Smooth muscle cell of the brain vasculature (primary cell): ENCODE results near the gene PPHLN1.

ENCODE experiments used
- DNase-seq: peaks from one replicate; pipeline ENCODE4 v3.0.0-alpha.2; 2012; ENCODE audit warnings: low read depth, low spot score

Gene PPHLN1

GRCh38 chr12:42482041-42482747, 156.2 kb downstream of the PPHLN1 start:
- no peak for DNase-seq

- DNase-seq, result no peak
Measured at GRCh38 chr12:42482748-42483520, 157.0 kb downstream of the PPHLN1 start.

- no peak for DNase-seq
Measured at GRCh38 chr12:42483521-42483790, 157.5 kb downstream of the PPHLN1 start.

- DNase-seq, result no peak
Measured at GRCh38 chr12:42484996-42485395, 159.0 kb downstream of the PPHLN1 start.

- no peak for DNase-seq
Measured at GRCh38 chr12:42485823-42486222, 159.9 kb downstream of the PPHLN1 start.

GRCh38 chr12:42486407-42486806, 160.4 kb downstream of the PPHLN1 start:
- no peak for DNase-seq

GRCh38 chr12:42490261-42490842, 164.4 kb downstream of the PPHLN1 start:
- no peak for DNase-seq
